Endothelial cell of umbilical vein (primary cell): ENCODE measurements around the gene SLC49A3. TPM values are rescaled to one million over a fixed set of nuclear protein-coding genes. Genes with fewer than 3 reads are reported as not detected.

ENCODE experiments used
- BruUV-seq: library from RNA; stranded (reverse); fragments of 400-500 nt; replicated peaks from 2 replicates; lab custom pipeline; 2021; lab: Mats Ljungman, UMichigan
- CTCF ChIA-PET: fragments of 300-600, 350-600 bp; sonication (Branson Sonifier 250); formaldehyde crosslinking; loops from one replicate; lab custom pipeline; 2021; ENCODE audit warnings: antibody characterized with exemption, inconsistent platforms; lab: Charles Lee
- POLR2A ChIA-PET: fragments of 300-600, 350-600 bp; sonication (Branson Sonifier 250); formaldehyde crosslinking; loops from one replicate; lab custom pipeline; 2021; ENCODE audit warnings: antibody characterized with exemption, inconsistent platforms; lab: Charles Lee
- DNase-seq: peaks from one replicate; pipeline ENCODE4 v3.0.0-alpha.2; 2011; ENCODE audit warnings: low read depth, low spot score
- FAIRE-seq: peaks from 2 replicates; lab custom pipeline; 2011; peaks lifted over from hg19 to GRCh38; lab: Jason Lieb, UNC
- H2AFZ ChIP-seq: 2 replicates; pipeline ENCODE4 v1.6.0; 2012; ENCODE audit warnings: low read depth, low read length, control low read depth, inconsistent platforms
- H3K27ac ChIP-seq: 2 replicates; pipeline ENCODE4 v1.5.1; 2011; ENCODE audit warnings: low read depth, mild to moderate bottlenecking, control low read depth, low read length, moderate library complexity; ENCODE audit not compliant: insufficient read depth
- H3K27me3 ChIP-seq, 2 experiments: 2 replicates each; pipeline versions ENCODE4 v1.6.0 to v1.6.1; 2011; ENCODE audit warnings: low read length in 2 of 2, mixed read lengths in 1 of 2; ENCODE audit not compliant: control insufficient read depth in 2 of 2, insufficient read depth in 2 of 2
- H3K36me3 ChIP-seq, 2 experiments: 2 replicates in 1 of 2; 3 replicates in 1 of 2; pipeline ENCODE4 v1.5.1; 2011; ENCODE audit warnings: low read length in 2 of 2, mild to moderate bottlenecking in 1 of 2, moderate library complexity in 1 of 2; ENCODE audit not compliant: control insufficient read depth in 2 of 2, insufficient read depth in 2 of 2; ENCODE audit errors: extremely low read depth in 1 of 2
- H3K4me1 ChIP-seq: 3 replicates; pipeline ENCODE4 v1.5.1; 2011; ENCODE audit warnings: mild to moderate bottlenecking, low read length; ENCODE audit not compliant: control insufficient read depth, insufficient read depth; ENCODE audit errors: extremely low read depth
- H3K4me2 ChIP-seq: 2 replicates; pipeline ENCODE4 v1.6.1; 2011; ENCODE audit warnings: low read length, control low read depth, mixed read lengths; ENCODE audit not compliant: insufficient read depth
- H3K4me3 ChIP-seq, 3 experiments: fragments of 200-600 bp in 1 of 3; sonication (generic), shearing (Covaris generic) in 1 of 3; replicated peaks in 1 of 3; 2 replicates each; pipeline ENCODE4 v1.5.1; 2011 to 2016; ENCODE audit warnings: control low read depth in 3 of 3, low read length in 3 of 3, mild to moderate bottlenecking in 2 of 3, inconsistent platforms in 1 of 3, low read depth in 1 of 3, moderate library complexity in 1 of 3; ENCODE audit not compliant: insufficient read depth in 1 of 3
- H3K79me2 ChIP-seq: 2 replicates; pipeline ENCODE4 v1.6.0; 2012; ENCODE audit warnings: low read length, inconsistent platforms; ENCODE audit not compliant: control insufficient read depth, insufficient read depth
- H3K9ac ChIP-seq: replicated peaks from 2 replicates; pipeline ENCODE3; 2011; ENCODE audit warnings: low read length, control low read depth; ENCODE audit not compliant: insufficient read depth; ENCODE audit errors: extremely low read depth
- H3K9me1 ChIP-seq: replicated peaks from 3 replicates; pipeline ENCODE4 v1.6.0; 2011; ENCODE audit warnings: mild to moderate bottlenecking, low read length; ENCODE audit not compliant: control insufficient read depth, insufficient read depth; ENCODE audit errors: extremely low read depth
- H3K9me3 ChIP-seq: replicated peaks from 2 replicates; pipeline ENCODE4 v1.5.1; 2012; ENCODE audit warnings: low read length, inconsistent platforms; ENCODE audit not compliant: control insufficient read depth, insufficient read depth
- H4K20me1 ChIP-seq: replicated peaks from 2 replicates; pipeline ENCODE3; 2011; ENCODE audit warnings: mild to moderate bottlenecking, low read length; ENCODE audit not compliant: control insufficient read depth, insufficient read depth; ENCODE audit errors: extremely low read depth
- EZH2 ChIP-seq: IDR thresholded peaks from 2 replicates; pipeline ENCODE4 v1.6.1; 2012; ENCODE audit warnings: borderline replicate concordance, low read depth, mild to moderate bottlenecking, moderate library complexity, low read length, inconsistent platforms; ENCODE audit not compliant: severe bottlenecking
- FOS ChIP-seq: IDR thresholded peaks from 2 replicates; pipeline ENCODE4 v1.6.1; 2011; ENCODE audit warnings: mild to moderate bottlenecking, low read length, moderate library complexity, borderline replicate concordance; ENCODE audit not compliant: insufficient read depth
- GATA2 ChIP-seq: IDR thresholded peaks from 2 replicates; pipeline ENCODE4 v1.7.0; 2011; ENCODE audit warnings: low read depth, mild to moderate bottlenecking, moderate library complexity, mixed read lengths, low read length; ENCODE audit not compliant: insufficient read length, insufficient read depth
- JUN ChIP-seq: IDR thresholded peaks from 2 replicates; pipeline ENCODE4 v1.6.1; 2011; ENCODE audit warnings: borderline replicate concordance, low read depth; ENCODE audit not compliant: insufficient read length, insufficient read depth
- MYC ChIP-seq: IDR thresholded peaks from one replicate; pipeline ENCODE4 v1.6.1; 2011; ENCODE audit warnings: mild to moderate bottlenecking, low read depth, low read length
- POLR2A ChIP-seq: IDR thresholded peaks from 2 replicates; pipeline ENCODE4 v1.6.1; 2012; ENCODE audit warnings: low read depth, mild to moderate bottlenecking, control low read depth, low read length
- POLR2AphosphoS5 ChIP-seq: IDR thresholded peaks from 2 replicates; pipeline ENCODE4 v1.6.1; 2012; ENCODE audit warnings: low read depth, mild to moderate bottlenecking, control low read depth, low read length, moderate library complexity; ENCODE audit not compliant: insufficient read depth
- dilution Hi-C: fragments of 300-500 bp; cut with MboI; formaldehyde crosslinking; loops from one replicate; pipeline ENCODE4 v1.15.0; 2019; ENCODE audit warnings: low sequenced_read_pairs; ENCODE audit not compliant: extremely low pct_ligation_motif_present
- intact Hi-C: fragments of 100-400 bp; cut with micrococcal nuclease; formaldehyde crosslinking; loops from one replicate; pipeline ENCODE4 v1.10.0; 2022
- polyA plus RNA-seq, 4 experiments: library from polyadenylated mRNA; depleted of rRNA in 3 of 4; stranded (reverse) in 3 of 4; unstranded in 1 of 4; fragments of >200 nt; gene quantifications; 2 replicates each; pipeline versions ENCODE4 v1.2.1 to v1.2.3, GENCODE V29; 2011 to 2012; ENCODE audit warnings: missing spikeins in 1 of 4
- total RNA-seq: library from RNA; stranded (reverse); gene quantifications from 2 replicates; pipeline ENCODE4 v1.2.3, GENCODE V29; 2021
- TF ChIP-seq, protein P1 (sequence below): IDR thresholded peaks from 2 replicates; pipeline ENCODE4 v1.6.1; 2011; ENCODE audit not compliant: insufficient read depth, insufficient read length
- TF ChIP-seq, protein P2 (sequence below), 2 donors: IDR thresholded peaks; 1 replicate in 1 of 2; 2 replicates in 1 of 2; pipeline ENCODE4 v1.5.1; 2011; ENCODE audit warnings: low read length in 2 of 2, mild to moderate bottlenecking in 2 of 2, moderate library complexity in 2 of 2, control low read depth in 1 of 2, inconsistent platforms in 1 of 2, low read depth in 1 of 2; ENCODE audit not compliant: insufficient read depth in 1 of 2; ENCODE audit errors: extremely low read depth in 1 of 2

SLC49A3 gene
- total and polyA plus RNA-seq, 2 donors (not counting 3 experiments of a cell fraction or from before 2014, with no cell fraction given): 4.2 to 11.5 TPM

DNA sequence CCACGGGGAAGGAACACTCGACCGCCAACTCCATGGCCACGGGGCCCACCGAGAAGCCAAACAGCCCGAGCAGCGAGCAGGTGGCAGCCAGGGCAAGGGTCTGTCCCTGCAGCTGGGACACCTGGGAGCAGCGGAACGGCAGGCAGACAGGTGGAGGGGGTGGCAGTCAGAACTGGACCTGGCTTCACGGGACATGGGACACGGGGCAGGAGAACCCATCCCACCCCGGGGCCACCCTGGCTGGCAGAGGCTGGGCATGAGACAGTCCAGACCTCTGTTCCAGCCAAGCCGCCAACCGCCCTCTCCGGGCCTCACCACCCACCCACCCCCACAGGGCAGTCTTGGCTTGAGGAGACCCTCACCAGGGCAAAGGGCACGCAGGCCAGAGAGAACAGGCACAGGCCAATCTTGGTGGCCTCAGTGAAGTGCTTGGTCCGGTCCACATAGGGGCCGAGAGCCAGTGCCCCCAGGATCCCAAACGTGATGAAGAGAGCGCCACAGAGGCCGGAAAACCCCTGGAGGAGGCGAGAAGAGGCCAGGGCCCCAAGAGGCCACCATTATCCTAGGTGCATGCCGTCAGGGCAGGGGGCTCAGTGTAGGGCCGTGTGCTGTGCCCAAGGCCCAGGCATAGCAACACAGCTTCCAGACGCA lies 5.6 kb downstream of the SLC49A3 start:
- intact Hi-C loops: no loop called here
- TF ChIP-seq POLR2A: no peak
- no peak for TF ChIP-seq GATA2
- no peak for TF ChIP-seq JUN
- TF ChIP-seq, protein P1, sequence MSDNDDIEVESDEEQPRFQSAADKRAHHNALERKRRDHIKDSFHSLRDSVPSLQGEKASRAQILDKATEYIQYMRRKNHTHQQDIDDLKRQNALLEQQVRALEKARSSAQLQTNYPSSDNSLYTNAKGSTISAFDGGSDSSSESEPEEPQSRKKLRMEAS: no peak
- TF ChIP-seq FOS: no peak
- TF ChIP-seq EZH2: no peak
- no peak for TF ChIP-seq POLR2AphosphoS5
- TF ChIP-seq MYC: no peak
- TF ChIP-seq, protein P2, sequence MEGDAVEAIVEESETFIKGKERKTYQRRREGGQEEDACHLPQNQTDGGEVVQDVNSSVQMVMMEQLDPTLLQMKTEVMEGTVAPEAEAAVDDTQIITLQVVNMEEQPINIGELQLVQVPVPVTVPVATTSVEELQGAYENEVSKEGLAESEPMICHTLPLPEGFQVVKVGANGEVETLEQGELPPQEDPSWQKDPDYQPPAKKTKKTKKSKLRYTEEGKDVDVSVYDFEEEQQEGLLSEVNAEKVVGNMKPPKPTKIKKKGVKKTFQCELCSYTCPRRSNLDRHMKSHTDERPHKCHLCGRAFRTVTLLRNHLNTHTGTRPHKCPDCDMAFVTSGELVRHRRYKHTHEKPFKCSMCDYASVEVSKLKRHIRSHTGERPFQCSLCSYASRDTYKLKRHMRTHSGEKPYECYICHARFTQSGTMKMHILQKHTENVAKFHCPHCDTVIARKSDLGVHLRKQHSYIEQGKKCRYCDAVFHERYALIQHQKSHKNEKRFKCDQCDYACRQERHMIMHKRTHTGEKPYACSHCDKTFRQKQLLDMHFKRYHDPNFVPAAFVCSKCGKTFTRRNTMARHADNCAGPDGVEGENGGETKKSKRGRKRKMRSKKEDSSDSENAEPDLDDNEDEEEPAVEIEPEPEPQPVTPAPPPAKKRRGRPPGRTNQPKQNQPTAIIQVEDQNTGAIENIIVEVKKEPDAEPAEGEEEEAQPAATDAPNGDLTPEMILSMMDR (IDR thresholded peaks at IDR 0.05; ENCODE audit: extremely low read depth in 1 of 2, insufficient read depth in 1 of 2, low read depth in 1 of 2, low read length in 2 of 2): no peak

More for the DNA sequence above, 5.6 kb downstream of the SLC49A3 start:
- CTCF ChIA-PET: interaction anchor here (0.6 to 2.3 kb wide), 13 partner anchors 8 to 304 kb away, joined by 3 to 12 read pairs (median 5); partner anchors contain the start of genes ATP5ME, IDUA and MYL5
- Histone ChIP-seq H3K9me3 (no peaks in the 10 kb centered on the region), H3K79me2 (no peaks in the 10 kb centered on the region), H3K4me2 (no peak overlapping the region), H4K20me1 (no peaks in the 10 kb centered on the region), H3K4me1 (peaks cover 10% of the 10 kb centered on the region), H3K27me3 (no peaks in the 10 kb centered on the region), H3K9ac (no peak overlapping the region), H3K9me1 (no peaks in the 10 kb centered on the region), H2AFZ (no peak overlapping the region), H3K36me3 (no peaks in the 10 kb centered on the region), H3K27ac (no peak overlapping the region), H3K4me3 (no peak overlapping the region)
- DNase-seq: no peak
- POLR2A ChIA-PET: no interaction called here
- no TSS peak for BruUV-seq
- FAIRE-seq: no peak
- dilution Hi-C loops: no loop called here
